Panc1 (cell line): ENCODE results near the gene RBMS1.

Experiments used
- CTCF ChIP-seq: fragments of 450-650 bp; IDR thresholded peaks from 2 replicates; pipeline ENCODE4 v1.5.1; 2017; ENCODE audit warnings: mild to moderate bottlenecking
- POLR2AphosphoS5 ChIP-seq: IDR thresholded peaks from 2 replicates; pipeline ENCODE4 v1.6.1; 2012; ENCODE audit warnings: mild to moderate bottlenecking, low read depth, low read length, moderate library complexity
- SIN3A ChIP-seq: IDR thresholded peaks from 2 replicates; pipeline ENCODE4 v1.6.1; 2012; ENCODE audit warnings: low read depth, mild to moderate bottlenecking, low read length, moderate library complexity, borderline replicate concordance; ENCODE audit not compliant: insufficient read depth

GRCh38 chr2:160229591-160229990 is 264.0 kb downstream of the RBMS1 start:
- no peak for TF ChIP-seq SIN3A
- TF ChIP-seq CTCF: no peak
- no peak for TF ChIP-seq POLR2AphosphoS5
